Transverse colon (tissue), 4 donors: ENCODE measurements around the gene KRTAP10-10. TPM values are rescaled to one million over a fixed set of nuclear protein-coding genes. Genes with fewer than 3 reads are reported as not detected.

Experiments
- DNase-seq: peaks from one replicate; pipeline ENCODE4 v3.0.0-alpha.2; 2019
- H3K27ac ChIP-seq, 4 donors: fragments of 200-600 bp; sonication (generic); 2 replicates each; pipeline ENCODE4 v1.5.1; 2016 to 2018; ENCODE audit warnings: inconsistent platforms in 4 of 4
- H3K27me3 ChIP-seq: fragments of 200-600 bp; sonication (generic); 2 replicates; pipeline ENCODE4 v1.5.1; 2017; ENCODE audit warnings: inconsistent platforms
- H3K36me3 ChIP-seq, 4 donors: fragments of 200-600 bp; sonication (generic); 2 replicates each; pipeline ENCODE4 v1.5.1; 2017 to 2019; ENCODE audit warnings: inconsistent platforms in 4 of 4
- H3K4me1 ChIP-seq, 4 donors: fragments of 200-600 bp; sonication (generic); 2 replicates each; pipeline ENCODE4 v1.5.1; 2017 to 2020; ENCODE audit warnings: inconsistent platforms in 4 of 4
- H3K4me3 ChIP-seq, 4 donors: fragments of 200-600 bp; sonication (generic); 1 replicate in 1 of 4; 2 replicates in 3 of 4; pipeline versions ENCODE4 v1.5.1 to v1.6.1; 2017 to 2019; ENCODE audit warnings: inconsistent platforms in 4 of 4
- H3K9me3 ChIP-seq, 2 donors: fragments of 200-600 bp; sonication (generic); 2 replicates each; pipeline ENCODE4 v1.5.1; 2017 to 2019; ENCODE audit warnings: inconsistent platforms in 2 of 2
- CTCF ChIP-seq, 5 experiments: fragments of 200-600 bp in 3 of 5; fragments of 450-650 bp in 2 of 5; sonication (generic) in 3 of 5; IDR thresholded peaks; 1 replicate in 2 of 5; 2 replicates in 3 of 5; pipeline ENCODE4 v1.5.1; 2016 to 2017; ENCODE audit warnings: antibody characterized with exemption in 5 of 5, inconsistent platforms in 3 of 5, mild to moderate bottlenecking in 2 of 5, moderate library complexity in 1 of 5
- EP300 ChIP-seq: sonication (generic); formaldehyde crosslinking; IDR thresholded peaks from one replicate; pipeline ENCODE4 v1.6.1; 2017; ENCODE audit warnings: antibody characterized with exemption, low read depth
- POLR2A ChIP-seq: fragments of 450-650 bp; IDR thresholded peaks from one replicate; pipeline ENCODE4 v1.6.1; 2016; ENCODE audit warnings: antibody characterized with exemption, mild to moderate bottlenecking, moderate library complexity
- POLR2AphosphoS5 ChIP-seq, 3 donors: sonication (generic); formaldehyde crosslinking; IDR thresholded peaks; one replicate each; pipeline ENCODE4 v1.6.1; 2016; ENCODE audit warnings: antibody characterized with exemption in 3 of 3
- WGBS, 2 donors: methylation state at CpG; one replicate each; pipeline ENCODE4 v1.1.5; 2018; ENCODE audit warnings: low coverage in 1 of 2; 5-methylcytosine and 5-hydroxymethylcytosine counted together
- in situ Hi-C, 4 donors: fragments of 200-750 bp; cut with MboI; loops; one replicate each; pipeline versions ENCODE4 v1.15.0 to v1.15.1; 2017; ENCODE audit warnings: low sequenced_read_pairs in 3 of 4, low pct_ligation_motif_present in 1 of 4, low pct_unique_long_range_greater_than_20kb in 1 of 4
- intact Hi-C: fragments of 100-400 bp; cut with DNase I; formaldehyde crosslinking; loops from one replicate; pipeline ENCODE4 v1.15.1; 2023; ENCODE audit warnings: low total_unique reads
- small RNA-seq, 4 donors: library from RNA; depleted of rRNA; stranded (forward); fragments of <200 nt; gene quantifications; one replicate each; pipeline ENCODE3, GENCODE V24; 2016
- total RNA-seq, 4 donors: library from RNA; depleted of rRNA; stranded (reverse); fragments of >200 nt; gene quantifications; one replicate each; pipeline ENCODE4 v1.1.0, GENCODE V29; 2016

KRTAP10-10 gene
- total RNA-seq, 4 donors from 2014 or later, result not detected

DNA sequence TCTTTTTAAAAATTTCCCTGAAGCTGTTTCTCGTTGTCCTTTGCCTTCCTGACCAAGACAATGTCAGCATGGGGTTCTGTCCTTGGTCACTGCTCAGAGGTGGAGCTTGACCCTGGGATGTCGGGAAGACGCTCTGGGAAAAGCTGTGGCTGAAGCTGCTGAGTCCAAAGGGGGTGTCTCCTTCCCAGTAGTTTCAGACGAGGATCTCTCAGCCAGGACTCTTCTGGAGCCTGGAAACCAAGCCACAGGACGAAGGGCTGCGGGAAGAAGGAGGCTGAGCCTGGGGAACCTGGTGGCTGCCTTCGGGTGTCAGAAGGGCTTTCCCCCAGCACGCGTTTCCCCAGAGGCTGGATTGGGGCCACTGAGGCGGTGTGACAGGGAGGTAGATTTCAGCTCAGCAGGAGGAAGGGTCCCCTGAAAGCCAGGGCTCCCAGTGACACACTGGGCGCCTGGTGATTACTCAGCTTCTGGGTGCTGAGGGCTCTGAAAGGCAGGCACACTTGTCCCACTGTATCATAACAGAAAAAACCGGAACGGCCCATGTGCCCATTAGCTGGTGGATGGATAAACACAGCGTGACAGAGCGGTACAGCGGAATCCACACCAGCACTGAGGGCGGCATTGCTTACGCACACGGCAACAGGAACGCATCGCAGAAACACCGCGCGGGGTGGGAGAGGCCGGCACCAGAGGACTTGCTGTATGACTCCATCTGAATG lies 49.8 kb downstream of the KRTAP10-10 start:
- TF ChIP-seq EP300 (no peak), CTCF (IDR thresholded peaks at IDR 0.05) (no peak), POLR2AphosphoS5 (IDR thresholded peaks at IDR 0.05) (no peak)
- WGBS, 2 donors, result 79% methylated on average over 25 of the region's 25 CpGs; no CpG with 5 or more reads in 1 of the 2 donors
- H3K36me3 ChIP-seq, result no peaks in the 10 kb centered on the region
- no peak overlapping the region for H3K27ac ChIP-seq
- no peaks in the 10 kb centered on the region for H3K4me1 ChIP-seq
- H3K9me3 ChIP-seq, result no peaks in the 10 kb centered on the region
- no peak overlapping the region for H3K4me3 ChIP-seq
- intact Hi-C loops (no loop called here), in situ Hi-C loops (loop anchor here in 2 of 4 donors (25.0 kb wide), 1 partner anchor 100 kb away; the partner anchor contains the start of genes KRTAP10-5 (in 2 of the 2) and KRTAP10-6 (in 2 of the 2))
- peaks cover 31% of the 10 kb centered on the region for H3K27me3 ChIP-seq
- no peak for DNase-seq

DNA sequence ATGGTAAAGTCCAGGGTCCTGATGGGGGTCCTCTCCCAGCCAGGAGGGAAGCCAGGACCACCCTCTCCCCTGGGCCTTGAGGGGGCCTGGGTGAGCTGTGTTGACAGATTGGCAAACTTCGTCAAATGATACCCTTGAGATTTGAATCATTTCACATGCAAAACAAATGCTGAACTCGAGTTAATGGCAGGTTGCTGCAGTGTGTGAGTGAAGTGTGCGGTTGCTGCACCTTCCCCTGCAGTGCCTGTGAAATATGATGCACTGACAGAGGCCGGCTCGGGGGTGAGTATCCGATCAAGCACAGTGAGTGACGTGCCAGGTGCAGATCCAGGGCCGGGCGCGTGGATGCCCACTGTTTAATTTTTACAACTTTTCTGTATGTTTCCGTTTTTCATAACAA lies 50.5 kb downstream of the KRTAP10-10 start:
- 55 to 60% methylated on average over 7 to 11 of the region's 11 CpGs for WGBS, 2 donors
- Histone ChIP-seq H3K9me3 (peaks cover 2 to 3% of the 10 kb centered on the region in 2 donors), H3K4me3 (no peak overlapping the region), H3K4me1 (no peaks in the 10 kb centered on the region), H3K36me3 (no peaks in the 10 kb centered on the region), H3K27me3 (peaks cover 36% of the 10 kb centered on the region), H3K27ac (no peak overlapping the region)
- in situ Hi-C loops, result loop anchor here in 2 of 4 donors (25.0 kb wide), 1 partner anchor 100 kb away; the partner anchor contains the start of genes KRTAP10-5 (in 2 of the 2) and KRTAP10-6 (in 2 of the 2)
- TF ChIP-seq POLR2A, result no peak
- no peak for TF ChIP-seq CTCF (IDR thresholded peaks at IDR 0.05)
- TF ChIP-seq POLR2AphosphoS5 (IDR thresholded peaks at IDR 0.05), result no peak
- no peak for TF ChIP-seq EP300
- no peak for DNase-seq
- intact Hi-C loops, result no loop called here

Small RNAs within 50 kb of the gene (small RNA-seq; reads per million reads assigned to genes)
- gene KRTAP12-6P, result 0 reads per million in 4 donors

Other genes with a start within 250 kb of the KRTAP10-10 start
- gene LRRC3, start 181.8 kb upstream of the KRTAP10-10 start, total RNA-seq, result 1 to 10 TPM; 4.4 to 6.7 (median 5.1) TPM
- not detected for gene KRTAP10-1, start 97.2 kb upstream of the KRTAP10-10 start, total RNA-seq
- not detected for gene KRTAP10-2, start 85.9 kb upstream of the KRTAP10-10 start, total RNA-seq
- not detected for gene KRTAP10-3, start 78.6 kb upstream of the KRTAP10-10 start, total RNA-seq
- gene KRTAP10-4, start 63.6 kb upstream of the KRTAP10-10 start, total RNA-seq, result not detected
- not detected for gene KRTAP10-5, start 56.8 kb upstream of the KRTAP10-10 start, total RNA-seq
- not detected for gene KRTAP10-6, start 44.9 kb upstream of the KRTAP10-10 start, total RNA-seq
- not detected for gene KRTAP10-7, start 36.8 kb upstream of the KRTAP10-10 start, total RNA-seq
- gene KRTAP10-8, start 25.3 kb upstream of the KRTAP10-10 start, total RNA-seq, result not detected
- not detected for gene KRTAP10-9, start 10.3 kb upstream of the KRTAP10-10 start, total RNA-seq
- not detected for gene KRTAP10-11, start 9.1 kb downstream of the KRTAP10-10 start, total RNA-seq
- not detected for gene KRTAP12-4, start 17.3 kb downstream of the KRTAP10-10 start, total RNA-seq
- not detected for gene KRTAP12-3, start 20.6 kb downstream of the KRTAP10-10 start, total RNA-seq
- not detected for gene KRTAP12-2, start 29.6 kb downstream of the KRTAP10-10 start, total RNA-seq
- not detected for gene KRTAP12-1, start 44.8 kb downstream of the KRTAP10-10 start, total RNA-seq
- gene KRTAP10-12, start 59.8 kb downstream of the KRTAP10-10 start, total RNA-seq, result not detected
- gene TSPEAR, start 74.2 kb downstream of the KRTAP10-10 start, total RNA-seq, result not detected
- gene UBE2G2, start 164.5 kb downstream of the KRTAP10-10 start, total RNA-seq, result 10 to 100 TPM; 40.8 to 78.0 (median 60.5) TPM
- 10 to 100 TPM; 18.3 to 56.7 (median 38.1) TPM for gene SUMO3, start 180.7 kb downstream of the KRTAP10-10 start, total RNA-seq
- 100 to 1,000 TPM; 157 to 552 (median 288) TPM for gene PTTG1IP, start 236.3 kb downstream of the KRTAP10-10 start, total RNA-seq